ENCODE data around the gene SDK1. TPM values are rescaled to one million over a fixed set of nuclear protein-coding genes. Genes with fewer than 3 reads are reported as not detected.

SDK1 gene
- total RNA-seq, 1 donor from 2014 or later, result 5.4 TPM

- Mint-ChIP-seq H3K27me3 (ENCODE audit: unreplicated experiment) (no peaks in the 10 kb centered on the region), H3K4me3 (ENCODE audit: unreplicated experiment) (no peak overlapping the region), H3K36me3 (ENCODE audit: unreplicated experiment) (peaks cover 2% of the 10 kb centered on the region), H3K9me3 (ENCODE audit: unreplicated experiment) (peaks cover 7% of the 10 kb centered on the region), H3K27ac (ENCODE audit: unreplicated experiment) (no peak overlapping the region), H3K4me1 (ENCODE audit: unreplicated experiment) (no peaks in the 10 kb centered on the region)
- TF ChIP-seq, protein P1, sequence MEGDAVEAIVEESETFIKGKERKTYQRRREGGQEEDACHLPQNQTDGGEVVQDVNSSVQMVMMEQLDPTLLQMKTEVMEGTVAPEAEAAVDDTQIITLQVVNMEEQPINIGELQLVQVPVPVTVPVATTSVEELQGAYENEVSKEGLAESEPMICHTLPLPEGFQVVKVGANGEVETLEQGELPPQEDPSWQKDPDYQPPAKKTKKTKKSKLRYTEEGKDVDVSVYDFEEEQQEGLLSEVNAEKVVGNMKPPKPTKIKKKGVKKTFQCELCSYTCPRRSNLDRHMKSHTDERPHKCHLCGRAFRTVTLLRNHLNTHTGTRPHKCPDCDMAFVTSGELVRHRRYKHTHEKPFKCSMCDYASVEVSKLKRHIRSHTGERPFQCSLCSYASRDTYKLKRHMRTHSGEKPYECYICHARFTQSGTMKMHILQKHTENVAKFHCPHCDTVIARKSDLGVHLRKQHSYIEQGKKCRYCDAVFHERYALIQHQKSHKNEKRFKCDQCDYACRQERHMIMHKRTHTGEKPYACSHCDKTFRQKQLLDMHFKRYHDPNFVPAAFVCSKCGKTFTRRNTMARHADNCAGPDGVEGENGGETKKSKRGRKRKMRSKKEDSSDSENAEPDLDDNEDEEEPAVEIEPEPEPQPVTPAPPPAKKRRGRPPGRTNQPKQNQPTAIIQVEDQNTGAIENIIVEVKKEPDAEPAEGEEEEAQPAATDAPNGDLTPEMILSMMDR (IDR thresholded peaks at IDR 0.05), result no peak
- DNase-seq (ENCODE audit: extremely low spot score, unreplicated experiment), result no peak
These were observed 723.1 kb downstream of the SDK1 start for GRCh38 chr7:4024133-4024532.

DNA sequence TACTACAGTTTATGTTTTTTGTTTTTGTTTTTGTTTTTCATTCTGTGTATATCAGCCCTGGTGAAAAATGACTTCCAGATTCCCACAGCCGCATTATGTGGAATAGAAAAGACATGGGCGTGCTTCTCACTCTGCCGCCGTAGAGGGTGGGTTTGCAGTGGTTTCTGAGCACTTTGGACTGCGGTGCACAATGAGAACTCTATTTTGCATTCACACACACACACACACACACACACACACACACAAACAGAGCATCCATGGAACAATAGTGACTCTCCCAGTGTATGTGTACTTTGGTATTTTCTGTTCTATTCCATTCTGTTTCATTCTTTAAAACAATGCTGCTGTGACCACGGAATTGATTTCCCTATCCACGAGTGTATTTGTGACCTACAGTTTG is 723.8 kb downstream of the SDK1 start:
- H3K9me3 Mint-ChIP-seq (ENCODE audit: unreplicated experiment), result peaks cover 7% of the 10 kb centered on the region
- no peaks in the 10 kb centered on the region for H3K27me3 Mint-ChIP-seq (ENCODE audit: unreplicated experiment)
- H3K36me3 Mint-ChIP-seq (ENCODE audit: unreplicated experiment), result peaks cover 2% of the 10 kb centered on the region
- no peak overlapping the region for H3K4me3 Mint-ChIP-seq (ENCODE audit: unreplicated experiment)
- H3K27ac Mint-ChIP-seq (ENCODE audit: unreplicated experiment), result no peak overlapping the region
- TF ChIP-seq, protein P1 (IDR thresholded peaks at IDR 0.05), result no peak
- no peak for DNase-seq (ENCODE audit: extremely low spot score, unreplicated experiment)
- H3K4me1 Mint-ChIP-seq (ENCODE audit: unreplicated experiment), result no peaks in the 10 kb centered on the region

DNA sequence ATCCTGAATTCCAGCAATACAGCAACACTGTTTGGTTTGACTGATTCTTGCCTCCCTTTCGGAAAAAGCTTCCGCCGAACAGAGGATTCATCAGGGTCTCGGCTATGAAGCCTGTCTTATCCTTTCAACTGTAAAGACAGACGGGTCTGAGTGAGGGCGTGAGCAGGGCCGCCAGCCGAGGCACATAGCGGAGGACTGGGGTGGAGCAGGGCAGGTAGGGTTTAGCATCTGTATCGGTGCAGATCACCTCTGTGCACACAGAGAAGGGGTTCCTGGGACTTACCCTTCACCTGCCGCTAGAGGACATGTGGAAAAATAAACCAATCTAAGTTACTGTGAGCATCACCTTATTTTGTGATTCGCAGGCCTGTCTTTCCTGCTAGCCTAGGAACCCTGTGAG is 724.2 kb downstream of the SDK1 start:
- Mint-ChIP-seq H3K4me3 (ENCODE audit: unreplicated experiment) (no peak overlapping the region), H3K4me1 (ENCODE audit: unreplicated experiment) (no peaks in the 10 kb centered on the region), H3K27ac (ENCODE audit: unreplicated experiment) (no peak overlapping the region), H3K27me3 (ENCODE audit: unreplicated experiment) (no peaks in the 10 kb centered on the region), H3K36me3 (ENCODE audit: unreplicated experiment) (peaks cover 2% of the 10 kb centered on the region), H3K9me3 (ENCODE audit: unreplicated experiment) (peaks cover 7% of the 10 kb centered on the region)
- no peak for DNase-seq (ENCODE audit: extremely low spot score, unreplicated experiment)
- TF ChIP-seq, protein P1 (IDR thresholded peaks at IDR 0.05), result no peak

GRCh38 chr7:4025694-4026615 is 724.9 kb downstream of the SDK1 start:
- H3K4me3 Mint-ChIP-seq (ENCODE audit: unreplicated experiment), result no peak overlapping the region
- TF ChIP-seq, protein P1 (IDR thresholded peaks at IDR 0.05), result no peak
- no peak overlapping the region for H3K27ac Mint-ChIP-seq (ENCODE audit: unreplicated experiment)
- peaks cover under 1% of the 10 kb centered on the region for H3K36me3 Mint-ChIP-seq (ENCODE audit: unreplicated experiment)
- no peaks in the 10 kb centered on the region for H3K27me3 Mint-ChIP-seq (ENCODE audit: unreplicated experiment)
- H3K9me3 Mint-ChIP-seq (ENCODE audit: unreplicated experiment), result peaks cover 3% of the 10 kb centered on the region
- H3K4me1 Mint-ChIP-seq (ENCODE audit: unreplicated experiment), result no peaks in the 10 kb centered on the region
- no peak for DNase-seq (ENCODE audit: extremely low spot score, unreplicated experiment)

- Mint-ChIP-seq H3K36me3 (ENCODE audit: unreplicated experiment) (no peaks in the 10 kb centered on the region), H3K27me3 (ENCODE audit: unreplicated experiment) (no peaks in the 10 kb centered on the region), H3K9me3 (ENCODE audit: unreplicated experiment) (no peaks in the 10 kb centered on the region), H3K4me3 (ENCODE audit: unreplicated experiment) (no peak overlapping the region), H3K4me1 (ENCODE audit: unreplicated experiment) (no peaks in the 10 kb centered on the region), H3K27ac (ENCODE audit: unreplicated experiment) (no peak overlapping the region)
- TF ChIP-seq, protein P1 (IDR thresholded peaks at IDR 0.05), result no peak
- peak; percentile 48 for DNase-seq (ENCODE audit: extremely low spot score, unreplicated experiment)
These were observed 726.0 kb downstream of the SDK1 start for GRCh38 chr7:4026941-4027486.

Measured in osteocyte (in vitro differentiated cells).